AG10803 (cell line): ENCODE data around the gene PLIN5.

Experiments used
- DNase-seq: peaks from one replicate; pipeline ENCODE4 v3.0.0; 2010; ENCODE audit warnings: low read depth
- H3K4me3 ChIP-seq: 2 replicates; pipeline ENCODE4 v1.5.1; 2011; ENCODE audit warnings: mild to moderate bottlenecking, low read length, control low read depth
- TF ChIP-seq, protein P1 (sequence below): conservative IDR thresholded peaks from 2 replicates; pipeline ENCODE4 v1.5.1; 2011; ENCODE audit warnings: mild to moderate bottlenecking, low read length, control low read depth, inconsistent platforms

The PLIN5 gene

DNA sequence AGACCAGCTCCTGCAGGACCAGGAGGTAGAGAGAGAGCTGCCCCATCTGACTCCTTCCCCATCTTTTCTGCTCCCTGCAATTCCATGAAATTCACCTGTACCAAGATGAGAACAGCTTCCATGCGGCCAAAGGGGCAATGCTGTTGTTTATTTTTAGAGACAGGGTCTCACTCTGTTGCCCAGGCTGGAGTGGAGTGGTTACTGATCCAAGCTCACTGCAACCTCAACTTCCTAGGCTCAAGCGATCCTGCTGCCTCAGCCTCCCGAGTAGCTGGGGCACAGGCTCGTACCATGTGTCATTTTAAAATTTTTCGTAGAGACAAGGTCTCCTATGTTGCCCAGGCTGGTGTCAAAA is 13.2 kb downstream of the PLIN5 start:
- TF ChIP-seq, protein P1, sequence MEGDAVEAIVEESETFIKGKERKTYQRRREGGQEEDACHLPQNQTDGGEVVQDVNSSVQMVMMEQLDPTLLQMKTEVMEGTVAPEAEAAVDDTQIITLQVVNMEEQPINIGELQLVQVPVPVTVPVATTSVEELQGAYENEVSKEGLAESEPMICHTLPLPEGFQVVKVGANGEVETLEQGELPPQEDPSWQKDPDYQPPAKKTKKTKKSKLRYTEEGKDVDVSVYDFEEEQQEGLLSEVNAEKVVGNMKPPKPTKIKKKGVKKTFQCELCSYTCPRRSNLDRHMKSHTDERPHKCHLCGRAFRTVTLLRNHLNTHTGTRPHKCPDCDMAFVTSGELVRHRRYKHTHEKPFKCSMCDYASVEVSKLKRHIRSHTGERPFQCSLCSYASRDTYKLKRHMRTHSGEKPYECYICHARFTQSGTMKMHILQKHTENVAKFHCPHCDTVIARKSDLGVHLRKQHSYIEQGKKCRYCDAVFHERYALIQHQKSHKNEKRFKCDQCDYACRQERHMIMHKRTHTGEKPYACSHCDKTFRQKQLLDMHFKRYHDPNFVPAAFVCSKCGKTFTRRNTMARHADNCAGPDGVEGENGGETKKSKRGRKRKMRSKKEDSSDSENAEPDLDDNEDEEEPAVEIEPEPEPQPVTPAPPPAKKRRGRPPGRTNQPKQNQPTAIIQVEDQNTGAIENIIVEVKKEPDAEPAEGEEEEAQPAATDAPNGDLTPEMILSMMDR = no peak
- DNase-seq = no peak
- H3K4me3 ChIP-seq = no peak overlapping the region

DNA sequence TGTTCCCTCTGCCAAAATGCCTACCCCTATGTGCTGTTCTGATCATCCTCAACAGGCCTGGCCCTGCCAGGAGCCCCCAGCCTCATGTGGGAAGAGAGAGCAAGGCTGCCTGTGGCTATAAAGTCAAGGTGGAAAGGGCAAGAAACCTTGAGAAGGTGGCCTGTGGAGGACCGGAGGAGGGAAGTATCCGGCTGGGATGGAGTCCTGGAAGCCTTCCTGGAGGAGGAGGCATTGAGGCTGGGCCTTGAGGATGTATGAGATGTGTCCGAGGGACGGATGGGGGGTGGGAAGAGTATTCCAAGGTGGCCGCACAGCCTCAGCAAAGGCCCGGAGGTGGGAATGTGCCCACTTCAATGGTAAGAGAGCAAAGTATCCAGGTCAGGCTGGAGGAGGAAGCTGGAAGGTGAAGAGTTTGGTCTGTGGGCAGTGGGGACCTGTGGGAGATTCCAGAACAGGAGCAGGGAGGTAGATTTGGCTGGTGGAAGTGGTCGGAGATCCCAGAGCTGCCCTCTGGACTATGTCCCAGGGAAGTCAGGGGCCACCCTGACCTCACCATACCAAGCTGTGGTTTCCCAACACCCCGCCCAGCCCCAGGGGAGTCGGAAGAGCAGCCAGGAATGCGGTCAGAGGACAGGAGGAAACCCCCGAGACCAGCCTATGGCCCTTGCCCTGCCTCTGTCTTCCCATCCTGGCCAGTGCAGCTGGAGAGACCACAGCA is 13.7 kb downstream of the PLIN5 start:
- no peak overlapping the region for H3K4me3 ChIP-seq
- peak; percentile 24 for DNase-seq
- TF ChIP-seq, protein P1 = no peak

DNA sequence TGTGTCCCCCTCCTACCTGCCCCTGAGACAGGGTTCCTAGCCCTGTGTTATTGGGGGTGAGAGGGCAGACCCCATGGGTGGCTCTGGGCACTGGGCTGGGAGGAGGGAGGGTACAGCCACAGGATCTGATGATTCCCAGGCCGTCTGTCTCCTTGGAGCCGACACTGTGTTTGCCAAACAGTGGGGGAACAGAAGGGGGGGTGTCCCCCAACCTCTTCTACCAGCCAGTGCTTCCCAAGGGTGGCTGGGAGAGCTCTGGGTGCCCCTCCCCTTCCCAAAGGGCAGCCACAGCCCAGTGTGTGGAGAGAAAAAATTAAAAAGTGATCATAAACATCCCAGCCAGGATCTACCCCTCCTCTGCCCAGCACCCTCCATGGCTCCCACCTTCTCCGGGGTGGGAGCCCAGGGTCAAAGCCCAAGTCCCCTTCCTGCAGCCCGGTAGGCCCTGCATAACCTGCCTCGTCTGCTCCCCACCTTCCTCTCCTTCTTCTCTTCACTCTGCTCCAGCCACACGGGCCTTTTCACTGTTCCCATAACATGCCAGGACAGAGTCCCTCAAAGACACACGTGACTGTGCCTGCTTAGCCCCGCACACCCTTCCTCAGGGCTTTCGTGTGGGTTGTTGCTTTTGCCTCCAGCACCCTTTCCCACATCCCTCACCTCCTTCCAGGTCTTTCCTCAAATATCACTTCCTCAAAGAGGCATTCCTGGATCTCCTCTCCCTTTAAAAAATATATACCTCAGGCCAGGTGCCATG is 15.3 kb downstream of the PLIN5 start:
- DNase-seq = peak; percentile 34

DNA sequence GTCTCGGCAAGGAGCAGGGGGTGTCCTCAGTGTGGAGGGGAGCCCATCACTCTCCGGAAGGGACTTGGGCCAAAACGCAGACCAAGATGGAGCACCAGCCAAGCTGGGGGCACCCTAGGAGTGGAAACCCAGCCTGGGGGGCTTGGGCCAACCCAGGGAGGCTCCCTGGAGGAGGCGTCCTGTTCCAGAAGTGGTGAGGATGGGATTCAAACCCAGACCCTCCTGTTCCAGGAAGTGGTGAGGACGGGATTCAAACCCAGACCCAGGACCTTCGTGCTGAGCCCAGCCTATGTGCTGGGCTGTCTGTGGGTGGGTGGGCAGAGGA is 15.9 kb downstream of the PLIN5 start:
- TF ChIP-seq, protein P1 = no peak
- no peak for DNase-seq
- H3K4me3 ChIP-seq = no peak overlapping the region

More for the DNA sequence above, 15.3 kb downstream of the PLIN5 start:
- H3K4me3 ChIP-seq = no peak overlapping the region
- TF ChIP-seq, protein P1 = no peak

DNA sequence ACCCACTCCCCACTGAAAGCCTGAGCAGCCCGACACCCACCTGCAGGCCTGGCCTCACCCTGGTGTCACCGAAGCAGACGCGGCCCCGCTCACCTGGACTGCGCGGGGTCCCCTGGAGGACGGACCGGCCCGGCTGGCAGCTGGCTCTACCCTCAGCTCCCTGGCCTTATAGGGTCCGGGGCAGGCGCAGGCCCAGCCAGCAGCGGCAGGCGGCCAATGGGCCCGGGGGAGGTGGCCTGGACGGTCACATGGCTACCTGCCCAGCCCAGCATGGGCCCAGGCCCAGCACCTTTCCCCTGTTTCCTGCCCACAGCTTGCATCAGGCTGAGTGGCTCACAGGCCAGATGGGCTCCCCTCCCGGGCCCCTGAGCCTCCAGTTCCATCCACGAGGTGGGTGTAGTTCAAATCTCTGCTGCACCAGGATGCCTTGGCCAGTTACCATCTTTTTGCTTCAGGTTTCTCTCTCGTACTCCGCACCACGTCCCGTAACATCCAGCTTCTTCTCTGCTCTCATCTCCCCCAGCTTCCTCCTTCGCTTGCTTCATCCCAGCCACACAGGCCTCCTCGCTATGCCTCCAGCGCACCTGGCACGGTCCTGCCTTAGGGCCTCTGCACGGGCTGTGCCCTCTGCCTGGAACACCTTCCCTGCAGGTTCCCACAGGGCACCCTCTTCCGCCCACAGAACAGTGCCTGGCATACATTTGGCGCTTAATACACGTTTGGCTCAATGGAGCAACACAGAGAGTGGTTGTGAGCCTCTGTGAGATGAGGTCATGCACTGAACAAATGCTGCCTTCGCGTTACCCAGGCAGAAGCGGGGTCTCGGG is 16.5 kb downstream of the PLIN5 start, which contains the start of gene PLIN4:
Gene PLIN4 (minus strand): TSS at position 142 of the 827 bp plus-strand sequence. CDS start 214 bp downstream, outside the sequence.
- peak; percentile 39 for DNase-seq
- no peak within 1 kb of the TSS for H3K4me3 ChIP-seq
- TF ChIP-seq, protein P1 = no peak

DNA sequence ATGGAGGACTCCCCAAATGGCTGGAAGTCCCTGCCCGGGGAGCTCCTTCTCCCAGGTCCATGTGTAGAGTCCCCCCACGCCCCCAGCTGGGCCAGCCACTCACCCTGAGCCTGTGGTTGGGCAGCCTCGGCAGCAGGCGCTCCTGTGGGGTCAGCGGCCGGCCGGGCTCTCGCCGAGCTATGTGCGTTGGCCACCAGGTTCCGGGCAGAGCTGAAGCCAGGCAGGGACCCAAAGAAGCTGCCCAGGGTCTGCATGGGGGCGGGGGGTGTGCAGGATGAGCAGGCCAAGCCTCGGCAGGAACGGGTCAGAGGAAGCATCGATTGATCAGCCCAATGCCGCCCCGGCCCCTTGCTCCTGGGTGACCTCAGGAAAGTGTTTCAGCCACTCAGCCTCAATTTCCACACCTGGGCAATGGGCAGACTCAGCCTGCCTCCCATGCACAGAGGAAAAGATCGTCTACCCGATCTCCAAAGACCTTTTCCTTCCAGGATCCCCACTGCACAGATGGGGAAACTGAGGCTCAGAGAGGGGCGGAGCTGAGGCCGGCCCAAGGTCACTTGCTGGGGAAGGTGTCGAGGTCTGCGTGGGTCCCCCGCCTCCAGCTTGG is 17.5 kb downstream of the PLIN5 start:
- DNase-seq = no peak
- TF ChIP-seq, protein P1 = no peak
- no peak overlapping the region for H3K4me3 ChIP-seq
